ENCODE results near the gene PRICKLE2. TPM values are rescaled to one million over a fixed set of nuclear protein-coding genes. Genes with fewer than 3 reads are reported as not detected.

PRICKLE2 gene
- polyA plus RNA-seq, 1 donor (not counting 4 experiments of a cell fraction or from before 2014, with no cell fraction given): 7.8 TPM

DNA sequence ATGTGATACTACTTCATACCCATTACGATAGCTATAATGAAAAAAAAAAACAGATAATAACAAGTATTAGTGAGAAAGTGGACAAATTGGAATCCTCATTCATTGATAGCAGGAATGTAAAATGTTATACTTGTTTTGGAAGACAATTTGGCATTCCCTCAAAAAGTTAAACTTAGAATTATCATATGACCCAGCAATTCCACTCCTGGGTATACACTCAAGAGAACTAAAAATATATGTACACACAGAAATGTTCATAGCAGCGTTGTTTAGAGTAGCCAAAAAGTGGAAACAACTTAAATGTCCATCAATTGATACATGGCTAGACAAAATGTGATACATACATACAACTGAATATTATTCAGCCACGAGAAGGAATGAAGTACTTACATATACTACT lies 69.9 kb downstream of the PRICKLE2 start:
- no peaks in the 10 kb centered on the region for H3K27me3 ChIP-seq (ENCODE audit: control insufficient read depth, extremely low read depth, insufficient read depth, low read length)
- no peak overlapping the region for H2AFZ ChIP-seq (ENCODE audit: control insufficient read depth, low read length)
- peaks cover 3 to 19% of the 10 kb centered on the region in 2 experiments for H3K36me3 ChIP-seq (ENCODE audit: control insufficient read depth in 2 of 2, extremely low read depth in 1 of 2, insufficient read depth in 2 of 2, low read length in 2 of 2)
- no peaks in the 10 kb centered on the region for H4K20me1 ChIP-seq (ENCODE audit: control insufficient read depth, extremely low read depth, insufficient read depth, low read length)
- no peak overlapping the region for H3K9ac ChIP-seq (ENCODE audit: control insufficient read depth, extremely low read depth, insufficient read depth, low read length)
- H3K4me2 ChIP-seq (ENCODE audit: control insufficient read depth, extremely low read depth, insufficient read depth, low read depth, low read length): no peak overlapping the region
- DNase-seq (ENCODE audit: low read depth, low spot score): no peak
- H3K9me3 ChIP-seq (ENCODE audit: control insufficient read depth, low read depth, low read length): no peaks in the 10 kb centered on the region
- dilution Hi-C loops (cut with MboI; ENCODE audit: extremely low pct_ligation_motif_present, low sequenced_read_pairs): no loop called here
- no peak for TF ChIP-seq CTCF (optimal IDR thresholded peaks at IDR 0.05 in 1 of 3, IDR thresholded peaks at IDR 0.05 in 1 of 3, conservative IDR thresholded peaks at IDR 0.05 in 1 of 3; ENCODE audit: extremely low read depth in 1 of 3, insufficient read depth in 2 of 3, low read length in 3 of 3)
- TF ChIP-seq EZH2 (IDR thresholded peaks at IDR 0.05; ENCODE audit: low read length): no peak
- H3K4me3 ChIP-seq (ENCODE audit: control insufficient read depth in 2 of 3, extremely low read depth in 1 of 3, insufficient read depth in 2 of 3, low read depth in 1 of 3, low read length in 3 of 3): no peak overlapping the region
- peaks cover 8% of the 10 kb centered on the region for H3K4me1 ChIP-seq (ENCODE audit: control insufficient read depth, extremely low read depth, insufficient read depth, low read length)
- no peak for FAIRE-seq
- no peak overlapping the region for H3K27ac ChIP-seq (ENCODE audit: control insufficient read depth, insufficient read depth, low read length)
- H3K9me1 ChIP-seq (ENCODE audit: control insufficient read depth, extremely low read depth, insufficient read depth, low read length): no peaks in the 10 kb centered on the region
- no peaks in the 10 kb centered on the region for H3K79me2 ChIP-seq (ENCODE audit: control insufficient read depth, insufficient read depth, low read length)

DNA sequence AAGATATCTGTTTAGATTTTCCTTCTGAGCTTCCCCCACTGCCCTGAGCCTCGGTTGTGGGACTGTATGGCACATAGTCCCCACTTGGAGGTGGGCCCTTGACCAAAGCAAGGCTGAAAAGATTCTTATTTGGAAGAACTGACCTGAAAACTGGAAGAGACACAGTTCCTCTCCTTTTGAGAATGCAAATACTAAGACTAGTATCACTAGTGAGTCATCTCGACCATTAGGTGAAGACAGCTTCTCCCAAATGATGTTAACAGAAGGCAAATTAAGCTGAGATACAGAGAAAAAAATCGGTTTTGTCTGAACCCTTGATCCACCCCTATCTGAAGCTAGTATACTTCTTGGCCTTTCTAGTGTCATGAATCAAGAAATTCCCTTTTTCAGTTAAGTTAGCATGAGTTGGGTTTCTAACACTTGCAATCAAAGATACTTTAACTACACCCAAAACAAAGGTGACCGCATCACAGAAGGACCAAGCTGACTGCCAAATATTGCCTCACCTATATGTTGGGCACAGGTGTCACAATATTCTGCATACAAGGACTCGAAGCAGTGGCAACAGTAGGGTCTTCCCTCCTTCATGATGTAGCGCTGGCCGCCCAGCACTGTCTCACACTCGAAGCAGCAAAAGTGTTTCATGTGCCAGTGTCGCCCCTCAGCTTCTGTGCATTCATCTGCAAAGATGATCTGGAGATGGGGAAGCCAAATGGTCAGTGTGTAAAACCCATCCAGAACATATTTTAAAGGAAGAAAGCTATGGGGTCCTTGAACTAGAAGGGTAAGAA lies 72.4 kb downstream of the PRICKLE2 start:
- Histone ChIP-seq H3K36me3 (ENCODE audit: control insufficient read depth in 2 of 2, extremely low read depth in 1 of 2, insufficient read depth in 2 of 2, low read length in 2 of 2) (peaks cover 3 to 19% of the 10 kb centered on the region in 2 experiments), H3K27me3 (ENCODE audit: control insufficient read depth, extremely low read depth, insufficient read depth, low read length) (no peaks in the 10 kb centered on the region), H3K79me2 (ENCODE audit: control insufficient read depth, insufficient read depth, low read length) (no peaks in the 10 kb centered on the region), H3K9me1 (ENCODE audit: control insufficient read depth, extremely low read depth, insufficient read depth, low read length) (no peaks in the 10 kb centered on the region), H3K9ac (ENCODE audit: control insufficient read depth, extremely low read depth, insufficient read depth, low read length) (no peak overlapping the region), H2AFZ (ENCODE audit: control insufficient read depth, low read length) (no peak overlapping the region), H3K4me3 (ENCODE audit: control insufficient read depth in 2 of 3, extremely low read depth in 1 of 3, insufficient read depth in 2 of 3, low read depth in 1 of 3, low read length in 3 of 3) (no peak overlapping the region), H3K27ac (ENCODE audit: control insufficient read depth, insufficient read depth, low read length) (no peak overlapping the region), H4K20me1 (ENCODE audit: control insufficient read depth, extremely low read depth, insufficient read depth, low read length) (no peaks in the 10 kb centered on the region), H3K9me3 (ENCODE audit: control insufficient read depth, low read depth, low read length) (no peaks in the 10 kb centered on the region), H3K4me1 (ENCODE audit: control insufficient read depth, extremely low read depth, insufficient read depth, low read length) (no peaks in the 10 kb centered on the region), H3K4me2 (ENCODE audit: control insufficient read depth, extremely low read depth, insufficient read depth, low read depth, low read length) (no peak overlapping the region)
- TF ChIP-seq CTCF (optimal IDR thresholded peaks at IDR 0.05 in 1 of 3, IDR thresholded peaks at IDR 0.05 in 1 of 3, conservative IDR thresholded peaks at IDR 0.05 in 1 of 3; ENCODE audit: extremely low read depth in 1 of 3, insufficient read depth in 2 of 3, low read length in 3 of 3): no peak
- no peak for TF ChIP-seq EZH2 (IDR thresholded peaks at IDR 0.05; ENCODE audit: low read length)
- FAIRE-seq (no peak), DNase-seq (ENCODE audit: low read depth, low spot score) (no peak)
- dilution Hi-C loops (cut with MboI; ENCODE audit: extremely low pct_ligation_motif_present, low sequenced_read_pairs): no loop called here
